Neural progenitor cell (in vitro differentiated cells): ENCODE measurements around the gene FBXL17. TPM values are rescaled to one million over a fixed set of nuclear protein-coding genes. Genes with fewer than 3 reads are reported as not detected.

Source experiments
- DNase-seq: peaks from one replicate; pipeline ENCODE4 v3.0.0-alpha.2; 2016; ENCODE audit warnings: low spot score
- H2AFZ ChIP-seq: fragments of 200-600 bp; sonication (generic); replicated peaks from 2 replicates; pipeline ENCODE4 v1.6.1; 2016; ENCODE audit warnings: antibody characterized with exemption
- H3F3A ChIP-seq: fragments of 200-600 bp; sonication (generic); 2 replicates; pipeline ENCODE4 v1.6.1; 2016; ENCODE audit warnings: antibody characterized with exemption, low read depth
- H3K27ac ChIP-seq: fragments of 200-600 bp; sonication (generic); 2 replicates; pipeline ENCODE4 v1.5.1; 2016; ENCODE audit warnings: mild to moderate bottlenecking
- H3K27me3 ChIP-seq: fragments of 200-600 bp; sonication (generic); 2 replicates; pipeline ENCODE4 v1.6.1; 2016; ENCODE audit warnings: mild to moderate bottlenecking, moderate library complexity
- H3K36me3 ChIP-seq: fragments of 200-600 bp; sonication (generic); 2 replicates; pipeline ENCODE4 v1.5.1; 2016
- H3K4me1 ChIP-seq: fragments of 200-600 bp; sonication (generic); 2 replicates; pipeline ENCODE4 v1.6.1; 2016; ENCODE audit warnings: mixed run types
- H3K4me2 ChIP-seq: fragments of 200-600 bp; sonication (generic); 2 replicates; pipeline ENCODE4 v1.6.1; 2016
- H3K4me3 ChIP-seq: fragments of 200-600 bp; sonication (generic); 2 replicates; pipeline ENCODE4 v1.5.1; 2016
- H3K79me2 ChIP-seq: fragments of 200-600 bp; sonication (generic); 2 replicates; pipeline ENCODE4 v1.6.1; 2016; ENCODE audit warnings: low read depth
- H3K9ac ChIP-seq: fragments of 200-600 bp; sonication (generic); 2 replicates; pipeline ENCODE4 v1.6.1; 2016
- H3K9me3 ChIP-seq: fragments of 200-600 bp; sonication (generic); 2 replicates; pipeline ENCODE4 v1.5.1; 2016; ENCODE audit warnings: low read depth
- H4K20me1 ChIP-seq: fragments of 200-600 bp; sonication (generic); 2 replicates; pipeline ENCODE4 v1.6.1; 2016; ENCODE audit warnings: low read depth
- H3K27ac Mint-ChIP-seq: 3 replicates; pipeline ENCODE4 v1.8.0; 2021; ENCODE audit warnings: mixed read lengths
- H3K27me3 Mint-ChIP-seq: 2 replicates; pipeline ENCODE4 v1.8.0; 2022; ENCODE audit warnings: low read depth, mild to moderate bottlenecking, inconsistent platforms, moderate library complexity, mixed read lengths; ENCODE audit not compliant: insufficient read depth
- H3K36me3 Mint-ChIP-seq: 3 replicates; pipeline ENCODE4 v1.8.0; 2021; ENCODE audit warnings: mixed read lengths
- H3K4me1 Mint-ChIP-seq: 3 replicates; pipeline ENCODE4 v1.8.0; 2021; ENCODE audit warnings: mixed read lengths
- H3K4me3 Mint-ChIP-seq: 3 replicates; pipeline ENCODE4 v1.8.0; 2021; ENCODE audit warnings: mild to moderate bottlenecking, moderate library complexity, mixed read lengths
- H3K9me3 Mint-ChIP-seq: 3 replicates; pipeline ENCODE4 v1.8.0; 2020; ENCODE audit warnings: mixed read lengths
- EZH2 ChIP-seq: fragments of 200-600 bp; sonication (generic); IDR thresholded peaks from 2 replicates; pipeline ENCODE4 v1.6.1; 2017; ENCODE audit warnings: antibody characterized with exemption, mild to moderate bottlenecking, moderate library complexity
- EZH2phosphoT487 ChIP-seq: fragments of 200-600 bp; sonication (generic); IDR thresholded peaks from 2 replicates; pipeline ENCODE4 v1.6.1; 2017; ENCODE audit warnings: antibody characterized with exemption
- total RNA-seq: library from RNA; depleted of rRNA; stranded (reverse); fragments of >200 nt; gene quantifications from 2 replicates; pipeline ENCODE4 v1.2.3, GENCODE V29; 2015; ENCODE audit warnings: low replicate concordance
- TF ChIP-seq, protein P1 (sequence below): fragments of 200-600 bp; sonication (generic); IDR thresholded peaks from 2 replicates; pipeline ENCODE4 v1.5.1; 2017; ENCODE audit warnings: antibody characterized with exemption, mild to moderate bottlenecking

Gene FBXL17
- total RNA-seq, 1 donor from 2014 or later, result 7.6 TPM

DNA sequence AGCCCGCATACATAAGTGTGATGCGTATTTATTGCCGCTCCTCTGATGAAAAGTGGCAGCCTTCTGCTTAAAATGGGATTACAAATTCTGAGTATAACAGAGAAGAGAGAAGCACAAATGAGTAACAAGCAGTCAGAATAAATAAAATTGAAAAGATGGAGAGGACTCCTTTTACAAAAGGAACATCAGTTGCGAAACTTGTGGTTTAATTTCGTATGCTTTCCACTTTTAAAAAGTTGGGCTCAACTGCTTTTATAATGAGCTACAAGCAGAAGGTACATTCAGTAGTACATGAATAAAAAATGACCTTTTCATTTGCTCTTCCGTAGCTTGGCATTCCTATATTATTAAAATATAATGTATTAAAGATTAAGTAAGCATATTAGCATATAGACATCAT is 320.0 kb downstream of the FBXL17 start:
- TF ChIP-seq EZH2phosphoT487 (no peak), EZH2 (no peak)
- TF ChIP-seq, protein P1, sequence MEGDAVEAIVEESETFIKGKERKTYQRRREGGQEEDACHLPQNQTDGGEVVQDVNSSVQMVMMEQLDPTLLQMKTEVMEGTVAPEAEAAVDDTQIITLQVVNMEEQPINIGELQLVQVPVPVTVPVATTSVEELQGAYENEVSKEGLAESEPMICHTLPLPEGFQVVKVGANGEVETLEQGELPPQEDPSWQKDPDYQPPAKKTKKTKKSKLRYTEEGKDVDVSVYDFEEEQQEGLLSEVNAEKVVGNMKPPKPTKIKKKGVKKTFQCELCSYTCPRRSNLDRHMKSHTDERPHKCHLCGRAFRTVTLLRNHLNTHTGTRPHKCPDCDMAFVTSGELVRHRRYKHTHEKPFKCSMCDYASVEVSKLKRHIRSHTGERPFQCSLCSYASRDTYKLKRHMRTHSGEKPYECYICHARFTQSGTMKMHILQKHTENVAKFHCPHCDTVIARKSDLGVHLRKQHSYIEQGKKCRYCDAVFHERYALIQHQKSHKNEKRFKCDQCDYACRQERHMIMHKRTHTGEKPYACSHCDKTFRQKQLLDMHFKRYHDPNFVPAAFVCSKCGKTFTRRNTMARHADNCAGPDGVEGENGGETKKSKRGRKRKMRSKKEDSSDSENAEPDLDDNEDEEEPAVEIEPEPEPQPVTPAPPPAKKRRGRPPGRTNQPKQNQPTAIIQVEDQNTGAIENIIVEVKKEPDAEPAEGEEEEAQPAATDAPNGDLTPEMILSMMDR, result no peak
- no peak overlapping the region for H3K27ac ChIP-seq
- no peaks in the 10 kb centered on the region for H3K79me2 ChIP-seq
- Mint-ChIP-seq H3K4me1 (peaks cover 2% of the 10 kb centered on the region), H3K27me3 (peaks cover 2% of the 10 kb centered on the region), H3K36me3 (no peaks in the 10 kb centered on the region), H3K27ac (no peak overlapping the region), H3K4me3 (no peak overlapping the region), H3K9me3 (no peaks in the 10 kb centered on the region)
- no peaks in the 10 kb centered on the region for H3K4me1 ChIP-seq
- H4K20me1 ChIP-seq, result no peaks in the 10 kb centered on the region
- no peak overlapping the region for H3K4me2 ChIP-seq
- DNase-seq, result no peak
- H3K27me3 ChIP-seq, result no peaks in the 10 kb centered on the region
- no peak overlapping the region for H2AFZ ChIP-seq
- peaks cover 8% of the 10 kb centered on the region for H3F3A ChIP-seq
- H3K9ac ChIP-seq, result no peak overlapping the region
- H3K4me3 ChIP-seq, result no peak overlapping the region
- H3K9me3 ChIP-seq, result no peaks in the 10 kb centered on the region
- no peaks in the 10 kb centered on the region for H3K36me3 ChIP-seq

DNA sequence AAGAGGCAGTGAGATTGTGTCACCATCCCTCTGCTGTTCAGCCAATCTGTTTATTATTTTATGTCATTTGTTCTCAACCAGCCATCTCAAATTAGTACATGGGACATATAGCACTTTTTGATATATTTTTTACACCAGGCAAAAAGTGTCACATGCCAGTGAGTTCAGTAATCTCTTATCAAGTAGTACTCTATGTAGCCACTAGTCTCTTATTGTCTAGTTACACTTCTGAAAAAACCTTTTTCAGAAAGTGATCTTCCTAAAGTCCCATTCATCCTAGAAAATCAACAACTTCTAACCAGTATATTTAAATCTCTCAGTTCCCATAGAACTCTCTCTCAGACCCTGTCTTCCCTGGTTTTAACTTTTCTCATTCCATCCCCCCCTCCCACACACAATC is 321.6 kb downstream of the FBXL17 start:
- H3K4me1 Mint-ChIP-seq, result peaks cover 2% of the 10 kb centered on the region
- peaks cover 8% of the 10 kb centered on the region for H3F3A ChIP-seq
- no peaks in the 10 kb centered on the region for H3K27me3 ChIP-seq
- H4K20me1 ChIP-seq, result no peaks in the 10 kb centered on the region
- no peaks in the 10 kb centered on the region for H3K4me1 ChIP-seq
- no peaks in the 10 kb centered on the region for H3K36me3 Mint-ChIP-seq
- no peak overlapping the region for H3K27ac Mint-ChIP-seq
- H3K4me3 ChIP-seq, result no peak overlapping the region
- H3K27ac ChIP-seq, result no peak overlapping the region
- no peaks in the 10 kb centered on the region for H3K9me3 ChIP-seq
- H3K4me3 Mint-ChIP-seq, result no peak overlapping the region
- peaks cover 2% of the 10 kb centered on the region for H3K27me3 Mint-ChIP-seq
- no peak overlapping the region for H3K9ac ChIP-seq
- no peak for DNase-seq
- no peak for TF ChIP-seq EZH2phosphoT487
- TF ChIP-seq, protein P1, result peak; percentile 16
- TF ChIP-seq EZH2, result no peak
- no peak overlapping the region for H2AFZ ChIP-seq
- H3K36me3 ChIP-seq, result no peaks in the 10 kb centered on the region
- H3K4me2 ChIP-seq, result no peak overlapping the region
- no peaks in the 10 kb centered on the region for H3K9me3 Mint-ChIP-seq
- no peaks in the 10 kb centered on the region for H3K79me2 ChIP-seq

DNA sequence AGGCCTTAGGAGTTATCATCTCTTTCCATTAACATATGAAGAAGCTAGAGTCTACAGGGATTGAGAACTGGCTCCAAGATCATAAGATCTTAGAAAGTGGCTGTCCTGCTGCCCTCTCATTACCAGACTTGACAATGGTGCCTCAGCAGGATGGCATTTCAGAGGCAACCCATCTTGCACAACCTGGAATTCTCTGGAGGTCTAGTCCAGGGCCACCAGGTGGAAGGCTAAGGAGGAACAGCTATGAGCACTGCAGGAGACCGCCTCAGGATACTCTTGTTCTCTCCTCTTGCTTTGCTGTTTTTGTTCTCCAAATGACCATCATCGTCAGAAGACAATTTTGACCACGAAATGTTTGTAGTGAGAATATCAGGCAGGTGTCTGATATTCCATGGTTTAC is 322.6 kb downstream of the FBXL17 start:
- Mint-ChIP-seq H3K27ac (no peak overlapping the region), H3K4me1 (peaks cover 2% of the 10 kb centered on the region), H3K27me3 (peaks cover 2% of the 10 kb centered on the region), H3K4me3 (no peak overlapping the region), H3K36me3 (no peaks in the 10 kb centered on the region), H3K9me3 (no peaks in the 10 kb centered on the region)
- H3K4me3 ChIP-seq, result no peak overlapping the region
- no peak overlapping the region for H2AFZ ChIP-seq
- H3K4me2 ChIP-seq, result no peak overlapping the region
- no peaks in the 10 kb centered on the region for H3K27me3 ChIP-seq
- no peak overlapping the region for H3K9ac ChIP-seq
- H4K20me1 ChIP-seq, result no peaks in the 10 kb centered on the region
- H3K36me3 ChIP-seq, result no peaks in the 10 kb centered on the region
- no peak for DNase-seq
- H3K27ac ChIP-seq, result no peak overlapping the region
- H3K9me3 ChIP-seq, result no peaks in the 10 kb centered on the region
- no peaks in the 10 kb centered on the region for H3K79me2 ChIP-seq
- TF ChIP-seq EZH2phosphoT487, result no peak
- TF ChIP-seq EZH2, result no peak
- TF ChIP-seq, protein P1, result no peak
- H3K4me1 ChIP-seq, result no peaks in the 10 kb centered on the region
- peaks cover 8% of the 10 kb centered on the region for H3F3A ChIP-seq
